Activated naive CD8-positive, alpha-beta T cell (primary cell): ENCODE results near the gene WNT5A.

Experiments used
- H3K27ac Mint-ChIP-seq: one replicate; pipeline ENCODE4 v1.8.0; 2021; ENCODE audit warnings: mixed read lengths
- H3K27me3 Mint-ChIP-seq: one replicate; pipeline ENCODE4 v1.8.0; 2021; ENCODE audit warnings: mixed read lengths
- H3K36me3 Mint-ChIP-seq: one replicate; pipeline ENCODE4 v1.8.0; 2021; ENCODE audit warnings: mixed read lengths
- H3K4me1 Mint-ChIP-seq: one replicate; pipeline ENCODE4 v1.8.0; 2021; ENCODE audit warnings: low read depth, mixed read lengths
- H3K4me3 Mint-ChIP-seq: one replicate; pipeline ENCODE4 v1.8.0; 2021; ENCODE audit warnings: mild to moderate bottlenecking, mixed read lengths
- H3K9me3 Mint-ChIP-seq: one replicate; pipeline ENCODE4 v1.8.0; 2021; ENCODE audit warnings: low read depth, mixed read lengths

The WNT5A gene

GRCh38 chr3:55427739-55428138 is 59.4 kb downstream of the WNT5A start:
- Mint-ChIP-seq H3K36me3 (no peaks in the 10 kb centered on the region), H3K27ac (no peak overlapping the region), H3K27me3 (no peaks in the 10 kb centered on the region), H3K4me1 (no peaks in the 10 kb centered on the region), H3K4me3 (no peak overlapping the region), H3K9me3 (no peaks in the 10 kb centered on the region)

GRCh38 chr3:55426486-55426885 is 60.6 kb downstream of the WNT5A start:
- Mint-ChIP-seq H3K9me3 (no peaks in the 10 kb centered on the region), H3K27ac (no peak overlapping the region), H3K4me3 (no peak overlapping the region), H3K36me3 (no peaks in the 10 kb centered on the region), H3K27me3 (no peaks in the 10 kb centered on the region), H3K4me1 (no peaks in the 10 kb centered on the region)

GRCh38 chr3:55423782-55424181 is 63.3 kb downstream of the WNT5A start:
- H3K27me3 Mint-ChIP-seq, result no peaks in the 10 kb centered on the region
- H3K27ac Mint-ChIP-seq, result no peak overlapping the region
- H3K9me3 Mint-ChIP-seq, result no peaks in the 10 kb centered on the region
- no peak overlapping the region for H3K4me3 Mint-ChIP-seq
- no peaks in the 10 kb centered on the region for H3K4me1 Mint-ChIP-seq
- no peaks in the 10 kb centered on the region for H3K36me3 Mint-ChIP-seq

GRCh38 chr3:55417211-55417610 is 69.9 kb downstream of the WNT5A start:
- no peaks in the 10 kb centered on the region for H3K27me3 Mint-ChIP-seq
- H3K9me3 Mint-ChIP-seq, result peaks cover 8% of the 10 kb centered on the region
- no peak overlapping the region for H3K4me3 Mint-ChIP-seq

GRCh38 chr3:55416331-55416821 is 70.7 kb downstream of the WNT5A start:
- no peaks in the 10 kb centered on the region for H3K4me1 Mint-ChIP-seq
- peaks cover 8% of the 10 kb centered on the region for H3K9me3 Mint-ChIP-seq
- no peaks in the 10 kb centered on the region for H3K36me3 Mint-ChIP-seq
- no peak overlapping the region for H3K27ac Mint-ChIP-seq
- no peaks in the 10 kb centered on the region for H3K27me3 Mint-ChIP-seq
- no peak overlapping the region for H3K4me3 Mint-ChIP-seq

More at GRCh38 chr3:55417211-55417610, 69.9 kb downstream of the WNT5A start:
- Mint-ChIP-seq H3K4me1 (no peaks in the 10 kb centered on the region), H3K36me3 (no peaks in the 10 kb centered on the region), H3K27ac (no peak overlapping the region)
